Esophagus (tissue), 2 donors: Measurements from ENCODE around the gene UNC45B. TPM values are rescaled to one million over a fixed set of nuclear protein-coding genes. Genes with fewer than 3 reads are reported as not detected.

Experiments
- H3K27ac ChIP-seq, 2 donors: one replicate each; pipeline ENCODE4 v1.5.1; 2013; ENCODE audit warnings: low read depth in 2 of 2, mild to moderate bottlenecking in 2 of 2, inconsistent platforms in 1 of 2, low read length in 1 of 2, moderate library complexity in 1 of 2
- H3K27me3 ChIP-seq, 2 donors: one replicate each; pipeline ENCODE4 v1.6.1; 2013; ENCODE audit warnings: low read length in 2 of 2, control low read depth in 1 of 2, mild to moderate bottlenecking in 1 of 2; ENCODE audit not compliant: insufficient read depth in 2 of 2, control insufficient read depth in 1 of 2
- H3K36me3 ChIP-seq, 2 donors: one replicate each; pipeline ENCODE4 v1.6.1; 2013; ENCODE audit warnings: low read length in 1 of 2; ENCODE audit not compliant: control insufficient read depth in 2 of 2, insufficient read depth in 2 of 2
- H3K4me1 ChIP-seq, 2 donors: one replicate each; pipeline ENCODE4 v1.6.1; 2013; ENCODE audit warnings: low read length in 1 of 2; ENCODE audit not compliant: control insufficient read depth in 2 of 2, insufficient read depth in 2 of 2
- H3K4me3 ChIP-seq, 2 donors: one replicate each; pipeline ENCODE4 v1.5.1; 2013; ENCODE audit warnings: low read length in 2 of 2, mild to moderate bottlenecking in 2 of 2, low read depth in 1 of 2, moderate library complexity in 1 of 2
- H3K9me3 ChIP-seq, 2 donors: one replicate each; pipeline ENCODE4 v1.6.1; 2013; ENCODE audit warnings: mild to moderate bottlenecking in 2 of 2, low read depth in 1 of 2, low read length in 1 of 2, moderate library complexity in 1 of 2; ENCODE audit not compliant: control insufficient read depth in 2 of 2, insufficient read depth in 1 of 2
- WGBS, 2 donors: extraction: QIAGEN DNeasy Blood & Tissue Kit; methylation state at CpG; one replicate each; pipeline ENCODE4 v1.1.7; 2013; 5-methylcytosine and 5-hydroxymethylcytosine counted together
- polyA plus RNA-seq, 2 donors: library from polyadenylated mRNA; stranded (reverse); fragments of 200-250 nt; gene quantifications; one replicate each; pipeline ENCODE4 v1.2.3, GENCODE V29; 2013
- donor health status: healthy with polysubstance abuse.
- donor health status: Bipolar disorder and iron deficiency.

UNC45B gene
- polyA plus RNA-seq, 2 donors = 0.01 to 0.02 TPM

DNA sequence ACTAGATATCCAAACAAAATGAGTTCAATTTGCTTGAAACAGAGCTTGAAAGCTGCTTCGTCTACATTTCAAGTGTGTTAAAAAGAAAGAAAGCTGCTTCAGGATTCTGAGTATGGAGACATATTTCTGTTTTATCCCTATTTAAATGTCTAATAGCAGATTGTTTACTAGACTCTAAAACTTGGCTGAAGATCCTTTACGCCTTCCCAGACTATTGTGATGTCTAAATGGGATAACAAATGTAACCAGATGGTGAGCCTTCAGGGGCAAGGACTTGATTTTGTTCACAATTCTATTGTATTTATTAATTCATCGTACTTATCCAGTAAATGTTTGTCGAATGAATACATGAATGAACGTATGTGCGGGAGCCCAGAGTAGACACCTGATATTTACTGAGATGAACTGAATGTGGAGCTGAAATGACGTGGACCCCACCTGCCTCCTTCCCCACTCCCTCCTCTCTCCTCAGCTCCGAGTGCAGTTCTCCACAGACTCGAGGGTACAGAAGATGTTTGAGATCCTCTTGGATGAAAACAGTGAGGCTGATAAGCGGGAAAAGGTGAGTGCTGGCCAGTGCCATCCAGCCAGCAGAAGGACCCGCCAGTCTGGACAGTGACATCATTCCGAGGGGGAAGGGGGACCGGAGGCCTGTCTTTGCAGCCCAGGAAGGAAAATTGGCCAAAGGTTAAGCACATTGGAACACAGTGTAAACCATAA is 5.0 kb downstream of the UNC45B start:
- WGBS, 2 donors = 49 to 55% methylated on average over 13 of the region's 13 CpGs
- Histone ChIP-seq H3K36me3 (no peaks in the 10 kb centered on the region), H3K27me3 (no peaks in the 10 kb centered on the region), H3K4me1 (peaks cover 0 to 3% of the 10 kb centered on the region in 2 donors), H3K4me3 (no peak overlapping the region), H3K27ac (no peak overlapping the region), H3K9me3 (no peaks in the 10 kb centered on the region)

DNA sequence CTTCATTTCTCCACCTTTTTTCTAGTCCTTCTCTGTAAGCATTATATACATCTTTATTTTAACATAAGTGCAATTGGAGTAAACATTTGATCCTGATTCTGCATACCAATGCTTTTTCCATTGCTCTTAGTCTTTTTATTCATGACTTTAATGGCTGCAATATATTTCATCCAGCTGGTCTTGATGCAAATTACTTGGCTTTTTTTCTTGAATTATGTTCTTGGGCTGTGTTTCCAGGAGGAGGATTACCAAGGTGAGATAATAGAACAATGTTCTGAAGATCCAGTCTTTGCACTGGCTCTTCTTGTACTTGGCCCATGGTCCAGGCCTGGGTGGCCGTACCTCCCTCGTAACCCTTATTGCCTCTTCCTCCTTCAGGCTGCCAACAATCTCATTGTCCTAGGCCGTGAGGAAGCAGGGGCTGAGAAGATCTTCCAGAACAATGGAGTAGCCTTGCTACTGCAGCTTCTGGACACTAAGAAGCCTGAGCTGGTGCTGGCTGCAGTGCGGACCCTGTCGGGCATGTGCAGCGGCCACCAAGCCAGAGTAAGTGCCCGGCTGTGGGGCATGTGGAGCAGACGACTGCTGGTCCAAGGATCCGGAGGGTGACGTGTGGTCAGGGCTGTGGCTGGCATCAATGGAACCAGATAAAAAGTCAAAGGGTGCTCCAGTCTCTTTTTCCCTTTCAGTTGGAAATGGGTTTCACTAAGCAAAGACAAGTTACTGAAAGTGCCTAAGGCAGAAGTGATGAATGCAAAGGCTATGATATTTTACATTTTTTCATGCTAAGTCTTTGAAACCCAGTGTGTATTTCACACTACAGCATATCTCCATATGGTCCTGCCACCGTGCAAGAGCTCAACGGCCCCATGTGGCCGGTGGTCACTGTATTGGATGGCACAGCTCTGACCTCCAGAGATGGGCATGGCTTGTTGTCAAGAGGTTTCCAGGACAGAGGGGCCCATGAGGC is 6.9 kb downstream of the UNC45B start:
- Histone ChIP-seq H3K27ac (no peak overlapping the region), H3K4me1 (peaks cover 0 to 3% of the 10 kb centered on the region in 2 donors), H3K27me3 (no peaks in the 10 kb centered on the region), H3K4me3 (no peak overlapping the region), H3K9me3 (no peaks in the 10 kb centered on the region), H3K36me3 (no peaks in the 10 kb centered on the region)
- 90% methylated on average over 13 of the region's 13 CpGs for WGBS, 2 donors

DNA sequence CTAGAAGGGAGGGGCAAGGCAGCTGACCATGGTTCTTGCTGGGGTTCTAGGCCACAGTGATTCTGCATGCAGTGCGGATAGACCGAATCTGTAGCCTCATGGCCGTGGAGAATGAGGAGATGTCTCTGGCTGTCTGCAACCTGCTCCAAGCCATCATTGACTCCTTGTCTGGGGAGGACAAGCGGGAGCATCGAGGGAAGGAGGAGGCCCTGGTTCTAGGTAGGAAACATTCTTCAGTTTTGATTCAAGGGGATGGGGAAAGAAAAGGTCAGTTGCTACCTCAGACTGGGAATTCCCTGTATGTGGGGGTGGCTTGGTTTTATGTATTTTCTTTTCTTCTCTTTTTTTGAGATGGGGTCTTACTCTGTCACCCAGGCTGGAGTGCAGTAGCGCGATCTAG is 7.6 kb downstream of the UNC45B start:
- 96 to 98% methylated on average over 7 of the region's 7 CpGs for WGBS, 2 donors
- no peaks in the 10 kb centered on the region for H3K27me3 ChIP-seq
- no peak overlapping the region for H3K4me3 ChIP-seq
- no peaks in the 10 kb centered on the region for H3K9me3 ChIP-seq
- peaks cover 0 to 3% of the 10 kb centered on the region in 2 donors for H3K4me1 ChIP-seq
- H3K36me3 ChIP-seq = no peaks in the 10 kb centered on the region
- no peak overlapping the region for H3K27ac ChIP-seq

DNA sequence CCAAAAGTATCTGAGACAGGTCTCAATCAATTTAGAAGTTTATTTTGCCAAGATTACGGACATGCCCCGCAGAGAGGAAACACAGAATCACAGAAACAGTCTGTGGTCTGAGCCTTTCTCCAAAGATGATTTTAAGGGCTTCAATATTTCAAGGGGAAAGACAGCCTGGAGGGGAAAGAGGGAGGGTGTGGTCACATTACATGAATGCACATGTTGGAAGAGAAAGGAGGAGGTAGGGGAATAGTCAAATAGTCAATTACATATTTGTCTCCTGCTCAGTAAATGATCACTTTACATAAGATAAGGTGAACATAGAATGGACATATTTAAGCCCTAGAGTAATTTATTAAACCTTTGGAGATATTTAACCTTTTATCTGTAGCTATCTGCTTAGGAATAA is 12.3 kb downstream of the UNC45B start:
- Histone ChIP-seq H3K27me3 (no peaks in the 10 kb centered on the region), H3K27ac (no peak overlapping the region), H3K4me1 (peaks cover 0 to 3% of the 10 kb centered on the region in 2 donors), H3K4me3 (no peak overlapping the region), H3K36me3 (no peaks in the 10 kb centered on the region), H3K9me3 (no peaks in the 10 kb centered on the region)
- 52 to 76% methylated on average over 2 of the region's 2 CpGs for WGBS, 2 donors

DNA sequence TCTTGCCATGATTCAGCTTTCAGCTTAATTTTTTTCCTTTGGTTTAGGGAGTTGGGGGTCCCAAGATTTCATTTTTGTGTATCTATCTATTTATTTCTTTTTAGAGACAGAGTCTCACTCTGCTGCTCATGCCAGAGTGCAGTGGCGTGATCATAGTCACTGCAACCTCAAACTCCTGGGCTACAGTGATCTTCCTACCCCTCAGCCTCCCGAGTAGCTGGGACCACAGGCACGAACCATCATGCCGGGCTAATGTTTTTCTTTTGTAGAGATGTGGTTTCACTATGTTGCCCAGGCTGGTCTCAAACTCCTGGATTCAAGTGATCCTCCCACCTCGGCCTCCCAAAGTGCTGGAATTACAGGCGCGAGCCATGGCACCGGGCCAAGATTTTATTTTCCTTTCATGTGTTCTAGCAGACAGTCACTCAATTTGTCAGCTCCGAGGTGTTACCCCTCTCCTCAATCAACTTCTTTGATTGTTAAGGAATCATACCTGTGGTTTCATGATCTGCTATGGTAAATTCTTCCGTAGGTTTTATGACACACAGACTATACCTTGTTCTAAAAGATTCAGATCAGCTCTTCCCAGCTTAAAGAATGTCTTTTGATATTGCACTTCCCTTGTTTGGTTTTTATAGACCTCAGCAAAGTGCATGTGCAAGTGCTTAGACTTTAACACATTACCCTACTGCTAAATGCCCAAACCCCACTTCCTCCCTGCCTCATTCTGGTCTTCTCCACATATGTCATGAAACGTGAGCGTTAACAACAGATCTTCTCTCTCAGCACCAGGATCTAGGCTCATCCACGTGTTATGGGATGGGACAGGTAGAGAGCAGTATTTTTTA is 13.0 kb downstream of the UNC45B start:
- Histone ChIP-seq H3K27ac (peak overlapping the region in 1 of 2 donors; percentile 39), H3K4me1 (no peaks in the 10 kb centered on the region), H3K4me3 (no peak overlapping the region), H3K36me3 (no peaks in the 10 kb centered on the region), H3K27me3 (no peaks in the 10 kb centered on the region), H3K9me3 (no peaks in the 10 kb centered on the region)
- WGBS, 2 donors = 72 to 73% methylated on average over 13 of the region's 13 CpGs

DNA sequence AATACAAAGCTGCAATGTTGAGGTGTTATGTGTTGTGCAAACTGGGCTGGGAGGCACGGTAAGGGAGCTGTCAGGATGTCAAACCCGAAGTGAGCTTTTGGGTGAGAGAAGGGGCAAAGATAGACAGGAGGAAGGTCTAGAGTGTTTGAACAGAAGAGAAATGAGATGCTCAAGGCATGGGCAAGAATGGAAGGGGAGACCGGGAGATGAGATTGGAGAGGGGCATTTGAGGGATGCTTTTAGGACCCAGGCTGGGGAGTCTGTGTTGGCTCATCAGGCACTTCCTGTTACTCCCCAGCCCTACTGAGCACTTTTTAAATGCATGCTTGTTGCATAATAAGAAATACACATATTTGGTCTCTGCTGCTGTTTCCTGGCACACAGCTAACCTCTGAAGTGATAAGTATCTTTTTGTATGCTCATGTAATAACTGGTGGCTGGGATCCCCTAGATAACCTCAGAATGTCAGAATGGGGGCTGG is 13.7 kb downstream of the UNC45B start:
- no peaks in the 10 kb centered on the region for H3K4me1 ChIP-seq

DNA sequence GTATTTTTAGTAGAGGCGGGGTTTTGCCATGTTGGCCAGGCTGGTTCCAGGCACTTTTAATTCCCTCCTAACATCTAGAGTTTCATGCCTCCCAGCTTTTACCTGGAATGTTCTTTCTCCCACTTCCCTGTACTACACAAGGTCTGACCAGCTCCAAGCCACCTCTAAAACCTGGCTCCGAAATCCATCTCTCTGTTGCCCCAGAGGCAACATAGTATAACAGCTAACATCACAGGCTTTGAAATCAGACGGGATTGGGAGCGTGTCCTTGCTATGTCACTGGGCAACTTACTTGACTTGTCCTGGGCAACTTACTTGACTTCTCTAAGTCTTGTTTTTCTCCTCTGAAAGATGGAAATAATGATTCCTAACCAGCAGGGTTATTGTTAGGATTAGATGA is 15.1 kb downstream of the UNC45B start:
- H3K4me3 ChIP-seq = no peak overlapping the region
- H3K9me3 ChIP-seq = no peaks in the 10 kb centered on the region
- no peak overlapping the region for H3K27ac ChIP-seq
- H3K36me3 ChIP-seq = no peaks in the 10 kb centered on the region
- H3K27me3 ChIP-seq = no peaks in the 10 kb centered on the region
- H3K4me1 ChIP-seq = no peaks in the 10 kb centered on the region
- WGBS, 2 donors = 84 to 87% methylated on average over 4 of the region's 4 CpGs

More for the DNA sequence above, 13.7 kb downstream of the UNC45B start:
- no peaks in the 10 kb centered on the region for H3K9me3 ChIP-seq
- no peak overlapping the region for H3K4me3 ChIP-seq
- WGBS, 2 donors = 63 to 68% methylated on average over 3 of the region's 3 CpGs
- peak overlapping the region in 1 of 2 donors; percentile 38 for H3K27ac ChIP-seq
- H3K36me3 ChIP-seq = no peaks in the 10 kb centered on the region
- no peaks in the 10 kb centered on the region for H3K27me3 ChIP-seq

DNA sequence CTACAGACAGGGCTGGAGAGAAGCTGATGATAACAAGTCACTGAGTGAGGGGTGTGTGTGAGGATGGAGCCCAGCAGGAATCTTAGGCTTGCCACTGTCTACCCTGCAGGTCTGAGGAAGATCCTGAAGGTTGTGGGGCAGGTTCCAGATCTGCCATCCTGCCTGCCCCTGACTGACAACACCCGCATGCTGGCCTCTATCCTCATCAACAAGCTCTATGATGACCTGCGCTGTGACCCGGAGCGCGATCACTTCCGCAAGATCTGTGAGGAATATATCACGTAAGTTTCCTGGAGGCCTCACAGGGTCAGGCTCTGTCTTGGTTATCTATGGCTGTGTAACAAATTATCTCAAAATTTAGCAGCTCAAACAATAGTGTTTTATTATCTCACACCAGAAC is 16.3 kb downstream of the UNC45B start:
- 96% methylated on average over 7 of the region's 7 CpGs for WGBS, 2 donors
- Histone ChIP-seq H3K4me1 (no peaks in the 10 kb centered on the region), H3K27me3 (no peaks in the 10 kb centered on the region), H3K27ac (no peak overlapping the region), H3K4me3 (no peak overlapping the region), H3K9me3 (no peaks in the 10 kb centered on the region), H3K36me3 (no peaks in the 10 kb centered on the region)

DNA sequence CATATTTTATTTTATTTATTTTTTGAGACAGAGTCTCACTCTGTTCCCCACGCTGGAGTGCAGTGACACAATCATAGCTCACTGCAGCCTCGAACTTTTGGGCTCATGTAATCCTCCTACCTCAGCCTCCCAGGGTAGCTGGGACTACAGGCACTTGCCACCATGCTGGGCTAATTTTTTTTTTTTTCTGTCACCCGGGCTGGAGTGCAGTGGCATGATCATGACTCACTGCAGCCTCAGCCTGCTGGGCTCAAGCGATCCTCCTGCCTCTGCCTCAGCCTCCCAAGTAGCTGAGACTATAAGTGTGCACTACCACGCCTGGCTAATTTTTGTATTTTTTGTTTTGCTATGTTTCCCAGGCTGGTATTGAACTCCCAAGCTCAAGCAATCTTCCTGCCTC is 17.1 kb downstream of the UNC45B start:
- Histone ChIP-seq H3K27me3 (no peaks in the 10 kb centered on the region), H3K36me3 (no peaks in the 10 kb centered on the region)
- 73 to 79% methylated on average over 5 of the region's 5 CpGs for WGBS, 2 donors

More for the DNA sequence above, 17.1 kb downstream of the UNC45B start:
- Histone ChIP-seq H3K9me3 (no peaks in the 10 kb centered on the region), H3K4me3 (no peak overlapping the region), H3K27ac (no peak overlapping the region), H3K4me1 (no peaks in the 10 kb centered on the region)
